Heart left ventricle (tissue), 13 donors: ENCODE data around the gene ADGRG1.

Experiments
- POLR2A ChIP-seq, 2 donors: fragments of 450-650 bp; IDR thresholded peaks; one replicate each; pipeline ENCODE4 v1.6.1; 2017; ENCODE audit warnings: antibody characterized with exemption in 2 of 2, mild to moderate bottlenecking in 2 of 2, moderate library complexity in 2 of 2
- TF ChIP-seq, protein P1 (sequence below), 12 donors: fragments of 200-600 bp; sonication (generic) in 4 of 12; IDR thresholded peaks; one replicate each; pipeline versions ENCODE4 v1.5.0 to v1.8.0; 2018 to 2022; ENCODE audit warnings: antibody characterized with exemption in 12 of 12, mild to moderate bottlenecking in 5 of 12
- donor health status: ischemic (EF 13 %, LVEDD 7.1; RV severe dilation, severe dysfunction).
- donor health status: DM: no; HTN: yes; CAD: no.
- donor health status: DM: no; HTN: no; CAD: no.
- donor health status: ischemic (EF 25% LVEDD 6.9; RV normal size, moderate dysfunction).
- donor health status: ischemic (EF 25% LVEDD 5.7; RV mildly dilated, moderate dysfunction).
- donor health status: ischemic (EF 35%, LVEDD 5.7; RV mildly dilated, moderate dysfunction).
- donor health status: nonischemic (EF 11% LVEDD 7.7; RV severe dilation, severe dysfunction).
- donor health status: DM: yes; HTN: yes; CAD: no.
- donor health status: PGD.
- donor health status: ischemic (EF 29% LVEDD 5.4; RV normal size, mild dysfunction).
- donor health status: nonischemic (EF 23%, LVEDD 6.1; RV moderate dilation, normal function).

GRCh38 chr16:57645169-57645568 lies 16.7 kb downstream of the ADGRG1 start:
- TF ChIP-seq, protein P1, sequence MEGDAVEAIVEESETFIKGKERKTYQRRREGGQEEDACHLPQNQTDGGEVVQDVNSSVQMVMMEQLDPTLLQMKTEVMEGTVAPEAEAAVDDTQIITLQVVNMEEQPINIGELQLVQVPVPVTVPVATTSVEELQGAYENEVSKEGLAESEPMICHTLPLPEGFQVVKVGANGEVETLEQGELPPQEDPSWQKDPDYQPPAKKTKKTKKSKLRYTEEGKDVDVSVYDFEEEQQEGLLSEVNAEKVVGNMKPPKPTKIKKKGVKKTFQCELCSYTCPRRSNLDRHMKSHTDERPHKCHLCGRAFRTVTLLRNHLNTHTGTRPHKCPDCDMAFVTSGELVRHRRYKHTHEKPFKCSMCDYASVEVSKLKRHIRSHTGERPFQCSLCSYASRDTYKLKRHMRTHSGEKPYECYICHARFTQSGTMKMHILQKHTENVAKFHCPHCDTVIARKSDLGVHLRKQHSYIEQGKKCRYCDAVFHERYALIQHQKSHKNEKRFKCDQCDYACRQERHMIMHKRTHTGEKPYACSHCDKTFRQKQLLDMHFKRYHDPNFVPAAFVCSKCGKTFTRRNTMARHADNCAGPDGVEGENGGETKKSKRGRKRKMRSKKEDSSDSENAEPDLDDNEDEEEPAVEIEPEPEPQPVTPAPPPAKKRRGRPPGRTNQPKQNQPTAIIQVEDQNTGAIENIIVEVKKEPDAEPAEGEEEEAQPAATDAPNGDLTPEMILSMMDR (IDR thresholded peaks at IDR 0.05), result no peak
- no peak for TF ChIP-seq POLR2A (IDR thresholded peaks at IDR 0.05)
